ENCODE measurements around the gene MAFG.

DNA sequence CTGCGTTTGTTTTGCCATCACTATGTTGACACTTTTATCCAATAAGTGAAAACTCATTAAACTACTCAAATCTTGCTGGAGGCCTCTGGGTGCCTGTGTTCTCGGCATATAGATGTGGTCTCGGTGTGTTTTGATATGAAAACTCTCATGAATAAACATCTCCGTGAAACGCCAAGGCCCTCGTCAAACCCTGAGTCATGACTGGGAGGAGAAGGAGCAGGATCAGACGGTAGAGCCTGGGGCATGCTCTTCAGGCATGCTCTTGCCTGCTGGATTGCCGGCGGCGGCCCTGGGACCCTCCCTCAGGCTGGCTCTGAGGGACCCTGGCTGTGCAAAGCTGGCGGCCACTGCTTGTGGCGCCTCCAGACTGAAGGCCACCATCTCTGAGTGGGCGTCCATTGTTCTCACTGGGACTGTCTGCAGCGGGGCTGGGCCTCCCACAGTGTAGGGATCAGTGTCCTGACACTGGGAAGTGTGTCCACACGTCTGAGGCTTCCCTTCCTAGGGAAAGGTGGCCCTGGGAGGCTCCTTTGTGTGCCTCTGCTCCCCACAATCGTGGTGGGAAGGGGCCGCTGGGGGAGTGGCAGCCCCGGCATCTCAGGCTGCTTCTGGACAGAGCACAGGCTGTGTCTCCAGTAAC is 27.2 kb downstream of the MAFG start:
- TF ChIP-seq POLR2A (IDR thresholded peaks at IDR 0.05) (no peak), POLR2AphosphoS5 (IDR thresholded peaks at IDR 0.05) (no peak)
